COLO829 (cell line): Measurements from ENCODE around the gene CD300A.
"Not testable (repeated sequence)": the region's sequence is repeated elsewhere in the genome, so short reads cannot be mapped to it uniquely, and the experiment has no call there.

Experiments
- DNase-seq: peaks from one replicate; pipeline ENCODE4 v3.0.0; 2012; ENCODE audit warnings: low spot score

The CD300A gene

GRCh38 chr17:74518413-74518981, 52.1 kb downstream of the CD300A start:
- DNase-seq, result not testable (repeated sequence)

GRCh38 chr17:74520016-74520434, 53.6 kb downstream of the CD300A start:
- no peak for DNase-seq

GRCh38 chr17:74520790-74521480, 54.5 kb downstream of the CD300A start:
- peak; percentile 36 for DNase-seq

- no peak for DNase-seq
Observed at GRCh38 chr17:74521701-74522201, 55.3 kb downstream of the CD300A start.

- no peak for DNase-seq
Observed at GRCh38 chr17:74522381-74523105, 56.1 kb downstream of the CD300A start.

GRCh38 chr17:74523308-74523707, 56.9 kb downstream of the CD300A start:
- DNase-seq, result no peak

- no peak for DNase-seq
Observed at GRCh38 chr17:74524653-74525464, 58.4 kb downstream of the CD300A start.

- no peak for DNase-seq
Observed at GRCh38 chr17:74525465-74525725, 59.0 kb downstream of the CD300A start.

GRCh38 chr17:74525781-74526288, 59.4 kb downstream of the CD300A start:
- no peak for DNase-seq

- DNase-seq, result no peak
Observed at GRCh38 chr17:74526681-74527080, 60.2 kb downstream of the CD300A start.

- DNase-seq, result no peak
Observed at GRCh38 chr17:74527081-74527480, 60.6 kb downstream of the CD300A start.

GRCh38 chr17:74527756-74528155, 61.3 kb downstream of the CD300A start:
- no peak for DNase-seq

- no peak for DNase-seq
Observed at GRCh38 chr17:74528491-74529199, 62.2 kb downstream of the CD300A start.

GRCh38 chr17:74529243-74529642, 62.8 kb downstream of the CD300A start:
- no peak for DNase-seq

- no peak for DNase-seq
Observed at GRCh38 chr17:74530831-74531150, 64.4 kb downstream of the CD300A start.

GRCh38 chr17:74531231-74531761, 64.9 kb downstream of the CD300A start, which contains the start of gene CD300LB:
CD300LB (minus strand) TSS chr17:74531475; CDS start chr17:74531350, 125 bp downstream.
- DNase-seq, result no peak

GRCh38 chr17:74532115-74532514, 65.7 kb downstream of the CD300A start:
- no peak for DNase-seq
